Left forelimb (tissue), 1 donor: Measurements from ENCODE around the gene PSMC3.

Source experiments
- DNase-seq: peaks from one replicate; pipeline ENCODE4 v3.0.0-alpha.2; 2018; ENCODE audit warnings: low spot score

Gene PSMC3

DNA sequence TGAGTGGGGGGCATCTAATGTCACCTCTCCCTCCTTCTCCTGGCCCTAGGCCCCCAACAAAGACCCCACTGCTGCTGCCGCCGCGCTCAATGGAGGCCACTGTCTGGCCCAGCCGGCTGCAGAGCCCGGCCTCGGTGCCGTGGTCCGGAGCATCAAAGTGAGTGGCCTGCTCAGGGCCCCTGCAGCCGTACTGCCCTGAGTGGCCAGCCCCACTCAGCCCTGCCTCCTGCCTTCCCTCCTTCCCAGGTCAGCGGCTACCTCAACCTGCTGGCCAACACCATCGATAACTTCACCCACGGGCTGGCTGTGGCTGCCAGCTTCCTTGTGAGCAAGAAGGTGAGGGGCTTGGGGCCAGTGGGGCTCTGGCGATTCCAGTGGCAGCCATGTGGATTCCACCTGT lies 12.9 kb downstream of the PSMC3 start:
- no peak for DNase-seq

DNA sequence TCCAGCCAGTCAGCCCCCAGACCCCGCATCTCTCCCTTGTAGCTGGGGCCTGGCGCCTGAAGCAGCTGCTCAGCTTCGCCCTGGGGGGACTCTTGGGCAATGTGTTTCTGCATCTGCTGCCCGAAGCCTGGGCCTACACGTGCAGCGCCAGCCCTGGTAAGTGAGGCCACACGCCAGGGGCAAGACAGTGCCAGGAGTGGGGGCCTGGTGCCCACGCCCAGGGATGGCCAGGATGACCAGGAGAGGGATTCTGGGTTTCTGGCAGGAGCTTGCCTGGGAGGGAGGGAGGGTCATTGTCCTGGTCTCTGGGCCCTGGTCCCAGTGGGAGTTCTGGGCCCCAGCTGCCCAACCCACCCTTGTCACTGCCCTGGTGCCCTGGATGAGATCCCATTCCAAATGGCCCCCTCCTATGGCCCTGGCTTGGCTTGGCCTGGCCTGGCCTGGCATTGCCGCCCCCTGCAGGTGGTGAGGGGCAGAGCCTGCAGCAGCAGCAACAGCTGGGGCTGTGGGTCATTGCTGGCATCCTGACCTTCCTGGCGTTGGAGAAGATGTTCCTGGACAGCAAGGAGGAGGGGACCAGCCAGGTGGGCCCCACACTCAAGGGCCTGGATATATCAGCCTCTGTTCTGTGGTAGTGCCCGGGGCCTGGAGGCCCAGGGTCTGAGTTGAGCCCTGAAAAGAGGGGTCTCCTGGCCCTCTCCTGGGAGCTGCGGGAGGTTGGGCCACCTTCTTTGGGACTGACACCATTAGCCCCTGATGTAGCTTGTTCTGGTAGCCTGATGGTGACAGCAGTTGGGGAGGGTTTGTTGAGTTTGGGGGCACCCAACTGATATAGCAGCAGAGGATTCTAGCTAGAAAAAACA lies 14.1 kb downstream of the PSMC3 start:
- DNase-seq: peak; percentile 75

DNA sequence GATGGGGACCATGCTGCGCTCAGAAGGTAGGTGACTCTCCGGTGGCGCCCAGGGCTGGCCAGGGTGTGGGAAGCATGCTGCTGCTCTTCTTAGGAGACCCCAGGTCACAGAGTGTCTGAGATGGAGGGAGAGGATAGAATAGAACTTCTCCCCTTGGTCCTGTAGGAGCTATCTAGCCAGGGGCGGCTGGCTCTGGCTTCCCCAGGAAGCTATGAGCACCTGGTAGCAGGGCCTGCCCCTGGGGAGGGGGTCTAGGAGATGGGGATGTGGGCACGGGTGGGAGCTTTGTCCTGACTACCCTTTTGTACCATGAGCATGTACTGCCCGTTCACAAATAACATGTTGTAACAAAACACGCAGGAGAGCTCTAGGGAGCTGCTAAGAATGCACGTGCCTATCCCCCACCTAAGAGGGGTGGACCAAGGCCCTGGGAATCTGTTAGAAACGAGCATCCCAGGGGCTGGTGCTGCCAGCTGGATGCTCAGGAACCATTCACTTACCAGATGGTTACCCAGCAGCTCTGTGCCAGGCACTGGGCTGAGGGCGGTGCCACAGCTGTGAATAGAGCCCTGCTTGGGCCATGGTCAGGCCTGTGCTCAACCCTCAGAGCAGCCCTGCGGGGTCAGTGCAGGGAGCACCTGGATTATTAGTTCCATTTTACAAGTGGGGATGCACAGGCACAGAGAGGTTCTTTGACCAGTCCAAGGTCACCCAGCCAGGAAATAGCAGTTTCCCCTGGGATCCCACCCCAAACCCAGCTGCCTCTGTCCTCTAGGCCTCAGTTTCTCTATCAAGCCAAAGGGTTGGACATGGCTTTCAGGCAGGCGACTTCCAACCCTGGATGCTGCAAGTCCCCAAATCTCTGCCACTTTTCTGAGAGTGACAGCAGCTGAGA lies 15.6 kb downstream of the PSMC3 start:
- no peak for DNase-seq

DNA sequence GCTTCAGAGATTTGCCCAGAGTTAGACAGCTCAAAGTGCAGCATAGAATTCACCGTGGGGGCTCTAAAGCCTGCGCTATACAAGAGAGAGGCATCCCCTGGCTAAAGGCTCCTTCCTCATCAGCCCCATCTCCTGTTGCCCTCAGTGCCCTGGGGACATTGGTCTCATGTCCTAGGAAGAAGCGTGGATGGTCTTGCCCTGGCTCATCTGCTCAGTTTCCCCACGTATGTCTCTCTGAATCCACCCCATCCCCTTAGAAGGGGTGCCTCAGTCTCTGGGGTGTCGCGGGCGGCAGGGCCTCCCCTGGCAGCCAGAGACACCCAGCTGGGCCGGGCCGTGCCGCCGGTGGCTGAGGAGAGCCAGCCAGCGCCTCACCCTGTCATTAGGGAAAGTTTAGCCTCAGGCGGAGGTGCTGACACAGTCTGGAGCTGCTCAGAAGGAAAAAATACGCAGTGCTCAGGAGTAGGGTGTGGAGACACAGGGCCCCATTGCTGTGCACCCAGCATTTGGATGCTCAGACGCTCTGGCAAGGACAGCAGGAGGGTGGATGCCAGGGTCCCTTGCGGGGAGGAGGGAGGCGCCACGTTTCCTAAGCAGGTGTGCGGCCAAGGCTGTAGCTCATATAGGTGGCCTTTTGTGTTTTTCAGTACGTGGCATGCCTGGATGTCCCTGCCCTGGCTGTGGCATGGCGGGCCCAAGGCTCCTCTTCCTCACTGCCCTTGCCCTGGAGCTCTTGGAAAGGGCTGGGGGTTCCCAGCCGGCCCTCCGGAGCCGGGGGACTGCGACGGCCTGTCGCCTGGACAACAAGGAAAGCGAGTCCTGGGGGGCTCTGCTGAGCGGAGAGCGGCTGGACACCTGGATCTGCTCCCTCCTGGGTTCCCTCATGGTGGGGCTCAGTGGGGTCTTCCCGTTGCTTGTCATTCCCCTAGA lies 16.5 kb downstream of the PSMC3 start:
- DNase-seq: no peak

DNA sequence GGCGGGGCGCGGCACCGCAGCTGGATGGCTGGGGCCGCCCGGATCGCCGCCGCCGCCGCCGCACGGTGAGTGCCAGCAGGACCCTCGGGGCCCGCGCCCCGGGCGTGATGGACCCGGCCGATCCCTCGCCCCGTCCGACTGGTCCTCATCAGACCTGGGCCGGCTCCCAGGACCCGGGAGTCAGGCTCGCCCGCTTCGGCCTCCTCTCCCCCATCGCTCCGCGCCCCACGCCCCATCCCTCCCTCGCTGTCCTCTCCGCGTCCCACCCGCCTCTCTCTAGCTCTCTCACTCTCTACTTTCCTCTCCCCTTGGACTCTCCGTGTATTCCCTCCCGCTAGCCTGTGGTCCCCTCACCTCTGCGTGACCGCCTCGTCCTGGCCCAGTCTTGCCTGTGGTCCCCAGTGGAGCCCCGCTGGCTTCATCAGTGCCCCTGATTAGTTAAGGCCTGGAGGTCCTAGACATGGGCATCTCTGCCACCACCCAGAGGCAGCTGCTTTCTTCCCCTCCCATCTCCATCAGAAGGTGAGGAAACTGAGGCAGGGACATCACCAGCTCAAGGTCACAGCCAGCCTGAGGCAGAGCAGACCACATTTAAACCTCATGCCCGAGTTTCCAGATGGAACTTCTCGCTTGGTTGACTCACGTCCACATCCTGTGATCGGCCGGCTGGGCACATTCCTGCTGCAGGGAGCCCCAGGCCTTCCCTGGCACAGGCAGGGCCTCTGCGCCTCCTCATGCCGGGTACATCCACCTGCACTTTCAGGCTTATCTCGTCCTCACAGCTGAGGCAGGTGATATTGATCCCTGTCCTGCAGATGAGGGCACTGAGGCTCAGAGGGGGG lies 17.4 kb downstream of the PSMC3 start:
- DNase-seq: no peak

DNA sequence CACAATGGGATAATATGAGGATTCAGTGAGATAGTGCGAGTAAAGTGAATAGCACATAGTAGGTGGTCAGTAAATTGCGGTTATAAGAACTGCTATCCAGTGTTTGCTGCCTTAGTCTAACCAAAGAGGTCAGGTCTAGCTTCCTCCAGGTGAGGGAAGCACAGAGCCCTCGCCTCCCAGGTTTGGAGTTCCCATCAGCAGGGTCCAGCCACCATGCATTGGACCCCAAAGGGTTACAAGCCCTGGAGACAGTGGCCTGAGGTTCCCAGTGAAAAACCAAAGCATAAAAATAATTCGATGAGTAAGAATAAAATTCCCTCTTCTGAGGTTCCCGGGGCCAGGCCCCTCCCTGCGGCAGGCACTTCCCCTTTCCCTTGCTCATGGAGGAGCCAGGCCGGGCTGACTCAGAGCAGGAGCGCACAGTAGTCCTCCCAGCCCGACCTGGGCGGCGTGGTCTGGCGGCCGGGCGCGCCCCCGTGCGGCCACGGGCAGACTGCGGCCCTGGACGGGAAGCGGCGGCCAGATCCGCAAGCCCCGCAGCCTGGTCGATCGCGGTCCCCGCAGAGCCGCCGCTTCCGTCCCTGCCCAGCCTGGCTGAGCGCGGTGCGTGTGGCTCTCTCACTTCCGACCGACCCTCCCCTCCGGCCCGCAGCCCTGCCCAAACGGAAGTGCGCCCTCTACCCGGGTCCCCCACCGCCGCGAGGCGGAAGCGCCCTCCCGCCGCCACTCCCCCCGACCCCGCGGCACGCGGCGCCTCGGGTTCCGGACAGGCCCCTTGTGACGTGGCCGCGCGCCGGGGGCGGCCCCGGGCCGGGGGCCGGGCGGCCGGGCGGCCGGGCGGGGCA lies 18.3 kb downstream of the PSMC3 start, which contains the start of gene SLC39A13:
TSS of gene SLC39A13 (plus strand) at position 845 of the 845 bp plus-strand sequence. CDS start 1,505 bp downstream, outside the sequence.
- DNase-seq: peak; percentile 99

DNA sequence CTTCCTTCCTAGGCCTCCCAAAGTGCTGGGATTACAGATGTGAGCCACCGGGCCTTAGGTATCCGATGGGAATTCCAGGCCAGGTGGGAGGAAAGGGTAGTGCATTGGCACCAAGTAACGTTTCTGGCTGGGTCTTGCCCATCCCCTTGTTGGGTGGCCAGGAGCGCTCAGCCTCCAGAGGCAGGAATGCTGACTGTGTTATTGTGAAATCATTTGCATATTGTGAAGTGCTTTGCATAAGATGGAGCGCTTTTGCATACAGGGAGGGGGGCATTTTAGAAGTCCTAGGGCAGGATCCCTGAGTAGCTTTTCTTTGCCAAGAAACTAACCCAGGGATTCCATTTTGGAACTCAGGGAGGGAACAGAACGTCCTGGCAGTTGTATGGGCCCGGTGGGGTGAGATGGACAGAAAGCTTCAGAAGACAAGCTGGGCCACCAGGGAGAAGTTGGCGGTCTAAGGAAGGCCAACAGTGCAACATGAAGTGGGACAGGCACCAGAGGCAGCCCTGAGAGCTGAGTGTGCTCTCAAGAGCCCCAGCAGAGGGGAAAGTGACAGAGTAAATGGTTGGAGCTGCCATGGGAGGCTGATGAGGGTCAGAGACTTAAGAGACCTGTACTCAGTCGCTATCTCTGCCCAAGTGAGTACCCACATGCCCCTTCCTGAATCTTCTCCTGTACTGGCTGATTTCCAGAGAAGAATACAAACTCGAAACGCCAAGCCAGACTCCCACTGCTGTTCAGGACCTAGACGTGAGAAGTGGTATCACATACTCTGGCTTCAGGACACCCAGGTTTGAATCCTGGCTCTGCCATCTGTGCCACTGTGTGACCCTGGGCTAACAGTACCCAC lies 19.1 kb downstream of the PSMC3 start:
- no peak for DNase-seq

DNA sequence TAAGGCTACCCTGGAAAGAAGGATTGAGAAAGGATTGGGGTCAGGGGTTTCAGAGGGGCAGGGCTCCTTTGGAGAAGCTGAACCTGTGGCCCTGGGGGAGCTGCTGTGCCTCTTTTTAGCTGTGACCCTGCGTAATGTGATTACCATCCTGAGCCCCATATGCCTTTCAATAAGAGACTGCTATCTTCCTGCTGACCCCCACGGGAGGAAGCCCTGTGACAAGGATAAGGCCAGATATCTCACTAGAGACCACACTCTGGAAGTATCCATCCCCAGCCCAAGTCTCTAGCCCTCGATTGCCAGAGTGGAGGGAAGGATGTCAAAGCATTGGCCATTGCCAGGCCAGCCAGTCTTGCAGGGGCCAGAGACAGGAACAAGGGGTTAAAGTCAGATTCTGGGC lies 22.7 kb downstream of the PSMC3 start:
- DNase-seq: no peak

DNA sequence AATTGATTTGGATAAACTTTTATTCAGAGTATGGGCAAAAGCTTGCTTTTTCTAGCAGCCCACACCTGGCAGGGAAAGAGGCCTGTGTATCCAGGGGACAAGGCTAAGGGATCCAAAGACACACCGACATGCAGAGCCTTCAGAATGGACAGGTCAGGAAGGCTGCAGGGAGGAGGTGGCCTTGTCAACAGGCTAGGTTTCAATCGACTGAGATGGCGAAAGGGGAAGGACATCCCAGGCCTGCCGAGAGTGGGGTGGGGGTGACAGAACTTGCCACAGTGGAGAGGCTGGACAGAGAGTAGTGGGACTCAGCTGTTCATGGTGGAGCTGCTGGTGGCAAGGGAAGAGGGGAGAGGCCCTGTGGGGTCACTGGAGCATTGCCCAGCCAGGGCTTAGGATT lies 23.1 kb downstream of the PSMC3 start:
- no peak for DNase-seq

DNA sequence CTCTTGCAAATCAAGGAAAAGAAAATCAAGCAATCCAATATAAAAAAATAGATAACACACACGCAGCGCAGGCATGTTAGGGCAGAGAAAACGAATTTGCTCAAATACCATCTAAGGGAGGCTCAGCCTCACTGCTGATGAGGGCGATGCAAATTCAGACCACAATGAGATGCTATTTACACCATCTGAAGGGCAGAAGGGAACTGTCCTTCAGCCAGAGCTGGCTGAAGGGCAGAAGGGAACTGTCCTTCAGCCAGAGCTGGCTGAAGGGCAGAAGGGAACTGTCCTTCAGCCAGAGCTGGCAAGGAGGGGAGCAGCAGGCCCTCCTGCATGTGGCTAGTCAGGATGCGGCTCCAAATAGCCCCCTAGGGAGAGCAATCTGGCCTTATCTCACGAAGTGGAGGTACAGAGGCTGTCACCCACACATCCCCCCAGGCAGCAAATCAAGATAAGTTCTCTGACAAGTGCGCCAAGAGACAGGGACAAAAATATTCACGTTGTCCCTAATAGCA lies 25.4 kb downstream of the PSMC3 start:
- DNase-seq: no peak

DNA sequence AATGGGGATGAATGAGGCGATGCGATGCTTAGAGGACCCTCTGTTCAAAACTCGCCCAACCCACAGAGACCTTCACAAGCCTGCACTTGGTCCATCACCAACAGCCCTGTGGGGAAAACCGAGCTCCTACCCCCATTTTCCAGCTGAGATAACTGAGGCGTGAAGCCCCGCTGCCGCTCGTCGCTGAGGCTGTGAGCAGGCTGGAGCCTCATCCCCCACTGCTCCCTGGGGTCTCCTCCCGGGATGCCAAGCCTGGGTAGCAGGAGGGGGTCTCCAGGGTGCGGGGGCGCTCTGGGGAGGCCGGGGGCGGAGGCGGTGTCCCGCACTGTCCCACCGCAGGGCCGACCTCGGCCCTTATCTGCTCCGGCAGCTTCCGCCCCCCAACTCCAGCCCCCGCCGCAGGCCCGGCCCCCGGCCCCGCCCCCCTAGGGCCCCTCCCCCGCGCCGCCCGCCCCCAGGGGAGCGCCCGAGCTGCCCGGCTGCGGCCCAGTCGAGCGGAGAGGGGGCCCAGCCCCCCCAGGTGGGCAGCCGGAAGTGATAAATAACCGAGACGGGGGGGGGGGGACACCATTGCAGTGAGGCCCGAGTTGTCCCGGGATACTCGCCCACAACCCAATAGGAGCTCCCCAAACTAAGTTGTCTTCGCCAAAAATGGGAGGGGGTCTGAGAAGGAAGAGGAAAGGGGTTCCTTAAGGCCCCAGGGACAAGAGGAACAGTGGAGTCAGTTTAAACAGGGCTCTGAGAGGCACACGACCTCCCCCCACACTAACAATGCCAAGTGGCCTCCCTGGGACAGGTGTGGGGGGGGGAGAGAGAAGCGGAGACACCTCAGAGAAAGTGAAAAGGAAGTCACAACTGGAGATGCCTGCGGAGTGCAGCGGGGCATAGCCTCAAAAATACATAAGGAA lies 26.1 kb downstream of the PSMC3 start:
- no peak for DNase-seq

DNA sequence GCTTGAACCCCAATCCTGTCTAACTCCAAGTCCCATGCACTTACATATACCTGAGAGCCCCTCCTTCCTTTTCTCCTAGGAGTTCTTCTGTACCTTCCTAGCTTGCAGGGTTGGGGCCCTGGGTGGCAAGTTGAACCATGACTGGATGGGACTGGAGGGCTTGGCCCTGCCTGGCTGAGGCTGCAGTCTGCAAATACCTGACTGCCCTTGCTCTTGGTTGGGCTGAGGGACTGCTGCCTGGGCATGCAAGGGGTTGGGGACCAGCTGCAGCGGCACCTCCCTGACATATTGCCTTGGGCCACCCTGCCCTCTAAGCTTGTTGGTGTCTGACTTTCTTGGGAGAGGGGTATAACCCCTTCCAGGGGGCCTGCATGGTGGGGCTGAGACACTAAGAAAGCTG lies 27.7 kb downstream of the PSMC3 start:
- no peak for DNase-seq

DNA sequence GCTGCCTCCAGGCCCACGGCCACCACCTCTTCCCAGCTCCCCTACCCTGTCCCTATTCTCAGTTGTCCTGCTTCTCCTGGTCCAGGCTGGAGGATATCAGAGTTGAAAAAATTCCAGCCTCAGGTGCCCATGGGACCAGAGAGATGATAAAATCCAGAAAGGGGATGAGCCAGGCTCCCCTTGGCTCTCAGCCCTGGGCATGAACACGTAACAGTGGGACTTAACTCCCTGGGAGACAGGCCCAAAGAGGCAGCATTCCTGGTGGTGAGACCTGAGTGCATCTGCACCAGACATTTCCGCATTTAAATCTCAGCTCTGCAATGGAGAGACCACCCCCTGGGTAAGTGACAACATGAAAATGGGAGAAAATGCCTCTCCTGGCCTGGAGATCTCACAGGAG lies 28.2 kb downstream of the PSMC3 start:
- no peak for DNase-seq

DNA sequence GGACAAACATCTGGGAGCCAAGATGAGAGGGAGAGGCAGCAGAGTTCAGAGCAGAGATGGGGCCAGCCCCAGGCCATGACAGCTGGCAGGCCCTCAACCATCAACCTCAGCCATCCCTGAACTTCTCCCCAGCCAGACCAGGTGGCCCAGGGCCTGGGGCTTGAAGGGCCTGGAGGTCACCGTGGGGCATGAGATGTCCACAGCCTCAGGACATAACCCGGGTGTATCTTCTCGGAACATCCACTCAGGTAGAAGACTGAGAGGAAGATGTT lies 30.3 kb downstream of the PSMC3 start:
- DNase-seq: no peak

DNA sequence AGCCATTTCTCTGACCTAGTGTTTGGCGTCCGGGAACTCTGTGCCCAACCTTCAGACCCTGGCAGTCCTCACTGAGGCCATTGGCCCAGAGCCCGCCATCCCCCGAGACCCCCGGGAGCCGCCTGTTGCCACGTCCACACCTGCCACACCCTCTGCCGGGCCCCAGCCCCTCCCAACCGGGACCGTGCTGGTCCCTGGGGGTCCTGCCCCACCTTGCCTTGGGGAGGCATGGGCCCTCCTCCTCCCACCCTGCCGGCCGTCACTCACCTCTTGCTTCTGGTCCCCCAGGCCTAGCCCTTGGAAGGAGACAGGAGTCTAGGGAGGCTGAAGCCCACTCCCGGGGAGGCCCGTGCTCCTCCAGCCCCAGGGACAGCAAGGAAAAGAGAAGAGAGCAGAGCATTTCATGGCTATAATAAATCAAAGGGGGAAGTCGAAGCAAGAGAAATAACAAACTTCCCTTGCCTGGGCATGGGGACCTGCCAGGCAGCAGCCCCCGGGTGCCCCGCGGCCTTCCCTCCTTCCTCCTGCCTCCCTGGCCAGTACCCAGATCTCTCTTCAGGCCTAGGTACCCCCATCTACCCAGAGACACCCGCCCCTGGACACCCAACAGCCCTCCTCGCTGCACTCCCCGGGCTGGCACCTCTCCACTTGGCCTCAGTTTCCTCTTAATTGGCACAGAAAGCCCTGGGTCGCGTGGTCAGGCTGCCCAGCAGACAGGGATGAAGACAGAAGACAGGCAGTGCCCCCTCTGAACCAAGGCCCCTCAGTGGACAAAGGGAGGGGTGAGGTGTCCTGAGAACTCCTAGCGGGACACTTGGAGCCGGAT lies 30.8 kb downstream of the PSMC3 start:
- no peak for DNase-seq

DNA sequence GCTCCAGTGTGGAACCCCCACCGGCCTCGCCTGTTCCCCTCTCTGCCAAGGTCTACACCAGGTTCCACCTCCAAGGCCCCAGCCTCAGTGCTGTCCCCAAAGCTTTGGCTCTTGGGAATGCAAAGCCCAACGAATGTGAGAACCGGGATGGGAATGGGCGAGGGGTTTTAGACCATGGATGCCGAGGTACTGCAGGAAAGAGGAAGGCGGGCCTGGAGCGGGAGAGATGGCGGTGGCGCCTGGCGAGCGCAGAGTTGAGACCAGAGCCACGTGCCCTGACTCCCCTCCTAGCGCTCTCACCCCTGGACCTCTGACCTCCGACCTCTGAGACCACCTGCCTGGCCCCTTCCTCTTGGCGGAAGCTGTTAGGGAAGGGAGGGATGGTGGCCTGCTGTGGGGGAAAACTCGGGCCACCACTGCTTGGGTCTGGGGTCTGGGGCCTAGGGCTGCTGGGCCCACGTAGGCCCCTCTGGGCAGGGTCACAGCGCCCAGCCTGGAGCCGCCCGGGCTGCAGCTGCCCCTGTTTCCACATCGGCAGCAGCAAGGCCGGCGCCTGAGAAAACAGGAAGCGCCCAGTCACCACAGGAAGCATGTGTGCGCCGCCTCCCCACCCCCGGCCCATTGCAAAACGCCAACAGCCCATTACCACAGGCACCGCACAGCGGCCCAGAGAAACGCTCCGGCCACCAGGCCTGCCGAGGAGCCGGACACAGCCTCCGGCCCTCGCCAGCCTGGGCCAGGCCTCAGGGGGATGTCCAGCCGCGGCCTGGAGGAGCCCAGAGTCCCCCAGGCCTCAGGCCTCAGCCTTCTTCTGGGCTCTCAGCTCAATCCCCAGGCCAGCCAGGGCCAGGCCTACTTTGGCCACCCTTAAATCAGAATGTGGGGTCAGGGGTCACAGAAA lies 31.7 kb downstream of the PSMC3 start:
- DNase-seq: peak; percentile 67
